GM20000 (cell line): ENCODE data around the gene ERRFI1.

Experiments used
- DNase-seq: peaks from one replicate; pipeline ENCODE4 v3.0.0; 2012; ENCODE audit warnings: low spot score
- CTCF ChIP-seq: IDR thresholded peaks from 2 replicates; pipeline ENCODE4 v1.5.1; 2012; ENCODE audit warnings: mild to moderate bottlenecking, control low read depth; ENCODE audit errors: extremely low read depth, missing control alignments

Gene ERRFI1

GRCh38 chr1:7993593-7994479 lies 32.3 kb downstream of the ERRFI1 start:
- no peak for TF ChIP-seq CTCF
- peak; percentile 35 for DNase-seq

DNA sequence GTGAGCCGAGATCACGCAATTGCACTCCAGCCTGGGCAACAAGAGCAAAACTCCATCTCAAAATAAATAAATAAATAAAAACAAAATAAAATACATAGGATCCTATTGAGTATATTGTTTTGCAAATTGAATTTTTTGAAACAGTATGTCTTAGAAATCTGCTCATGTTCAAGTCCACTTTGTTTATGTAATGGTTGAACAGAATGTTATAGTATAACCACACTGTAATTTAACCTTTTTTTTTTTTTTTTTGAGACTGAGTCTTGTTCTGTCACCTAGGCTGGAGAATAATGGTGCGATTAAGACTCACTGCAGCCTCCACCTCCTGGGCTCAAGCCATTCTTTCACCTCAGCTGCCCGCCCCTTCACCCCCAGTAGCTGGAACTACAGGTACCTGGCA lies 33.2 kb downstream of the ERRFI1 start:
- DNase-seq: no peak
- no peak for TF ChIP-seq CTCF

DNA sequence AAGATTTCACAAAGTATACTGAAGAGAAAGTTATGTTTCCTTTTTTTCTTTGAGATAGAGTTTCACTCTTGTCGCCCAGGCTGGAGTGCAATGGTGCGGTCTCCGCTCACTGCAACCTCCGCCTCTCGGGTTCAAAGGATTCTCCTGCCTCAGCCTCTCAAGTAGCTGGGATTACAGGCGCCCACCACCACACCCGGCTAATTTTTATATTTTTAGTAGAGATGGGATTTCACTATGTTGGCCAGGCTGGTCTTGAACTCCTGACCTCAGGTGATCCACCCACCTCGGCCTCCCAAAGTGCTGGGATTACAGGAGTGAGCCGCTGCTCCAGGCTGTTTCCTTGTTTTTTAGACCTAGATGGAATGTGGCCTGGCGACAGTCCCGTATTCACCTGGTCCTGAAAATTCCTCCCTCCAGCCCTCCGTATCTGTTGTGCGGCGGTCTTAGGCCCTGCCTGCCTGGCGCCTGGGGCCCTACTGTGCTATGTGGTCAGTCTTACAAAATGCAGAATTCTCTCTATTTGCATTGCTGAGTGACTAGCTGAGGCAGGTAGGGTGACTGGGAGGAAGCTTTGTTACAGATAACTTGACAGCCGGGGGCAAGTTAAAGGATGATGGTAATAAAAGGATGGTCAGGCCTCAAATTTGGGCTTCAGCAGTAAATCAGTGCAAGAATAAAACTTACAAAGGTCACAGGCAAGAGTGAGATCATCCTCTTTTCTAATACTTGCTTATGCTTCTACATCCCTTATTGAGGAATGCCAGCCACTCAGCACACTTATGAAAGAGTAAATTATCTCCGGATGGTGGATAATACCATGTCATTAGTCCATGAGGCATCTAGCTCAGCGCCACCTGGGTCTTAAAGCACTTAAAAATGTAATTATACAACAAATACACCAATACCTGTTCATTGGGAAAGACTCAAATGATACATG lies 34.3 kb downstream of the ERRFI1 start:
- DNase-seq: no peak
- TF ChIP-seq CTCF: no peak

DNA sequence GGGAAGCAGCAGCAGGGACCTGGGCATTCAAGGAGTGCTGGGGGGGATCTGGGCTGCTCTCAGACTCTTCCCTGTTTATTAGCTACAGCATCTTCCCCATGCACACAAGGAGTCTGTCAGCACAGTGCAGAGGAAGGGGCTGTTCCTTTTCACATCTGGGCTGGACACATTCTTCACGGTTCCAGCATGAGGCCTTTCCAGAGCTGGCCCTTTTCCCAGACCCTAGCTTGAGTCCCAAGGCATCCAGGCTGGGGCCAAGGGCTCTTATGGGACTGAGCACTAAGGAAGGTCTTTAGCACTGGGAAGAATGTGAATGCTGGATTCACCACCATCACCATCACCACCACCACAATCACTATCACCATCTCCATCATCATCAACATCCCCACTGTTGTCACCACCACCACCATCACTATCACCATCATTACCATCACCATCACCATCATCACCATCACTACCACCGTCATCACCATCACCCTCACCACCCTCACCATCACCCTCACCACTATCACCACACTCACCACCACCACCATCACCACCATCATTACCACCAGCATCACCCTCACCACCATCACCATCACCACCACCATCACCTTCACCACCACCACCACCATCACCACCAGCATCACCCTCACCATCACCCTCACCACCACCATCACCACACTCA lies 36.2 kb downstream of the ERRFI1 start:
- no peak for DNase-seq
- no peak for TF ChIP-seq CTCF

DNA sequence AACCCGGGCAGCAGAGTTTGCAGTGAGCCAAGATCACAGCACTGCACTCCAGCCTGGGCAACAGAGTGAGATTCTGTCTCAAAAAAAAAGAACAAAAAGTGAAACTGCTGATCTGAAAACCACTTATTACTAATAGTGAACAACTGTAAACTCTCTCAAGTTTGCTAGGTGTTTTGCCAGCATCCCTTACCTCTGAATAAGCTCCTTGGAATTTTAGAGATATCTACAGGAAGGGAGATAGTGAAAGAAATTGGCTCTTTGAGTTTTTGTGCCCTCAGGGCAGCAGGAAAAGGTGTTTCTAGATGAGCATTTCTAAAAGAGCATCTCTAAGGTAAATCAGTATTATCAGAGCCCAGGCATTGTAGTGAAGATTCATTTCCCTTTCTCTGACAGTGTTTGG lies 37.5 kb downstream of the ERRFI1 start:
- DNase-seq: peak; percentile 19

GRCh38 chr1:7987528-7987927 lies 38.6 kb downstream of the ERRFI1 start:
- no peak for TF ChIP-seq CTCF
- no peak for DNase-seq

More for the DNA sequence above, 37.5 kb downstream of the ERRFI1 start:
- no peak for TF ChIP-seq CTCF
